ENCODE measurements around the gene PRAMEF5.
"Not testable (repeated sequence)": the region's sequence is repeated elsewhere in the genome, so short reads cannot be mapped to it uniquely, and the experiment has no call there.

Gene PRAMEF5

GRCh38 chr1:13253898-13254297, at the start of gene PRAMEF5:
Gene PRAMEF5 (plus strand): TSS chr1:13254198. CDS start chr1:13259269, 5,071 bp downstream.
- DNase-seq (ENCODE audit: low read depth, low spot score); H3K4me3 ChIP-seq (ENCODE audit: low read depth, low read length); CTCF ChIA-PET; POLR2A ChIA-PET: not testable (repeated sequence)

- DNase-seq (ENCODE audit: low read depth, low spot score); H3K4me3 ChIP-seq (ENCODE audit: low read depth, low read length); CTCF ChIA-PET; POLR2A ChIA-PET: not testable (repeated sequence)
These were observed 45.3 kb upstream of the PRAMEF5 start for GRCh38 chr1:13208712-13209111.

- H3K4me3 ChIP-seq (ENCODE audit: low read depth, low read length); CTCF ChIA-PET; DNase-seq (ENCODE audit: low read depth, low spot score); POLR2A ChIA-PET: not testable (repeated sequence)
These were observed 37.4 kb upstream of the PRAMEF5 start for GRCh38 chr1:13216619-13217018.

GRCh38 chr1:13219203-13219602, 34.8 kb upstream of the PRAMEF5 start:
- H3K4me3 ChIP-seq (ENCODE audit: low read depth, low read length); POLR2A ChIA-PET; CTCF ChIA-PET; DNase-seq (ENCODE audit: low read depth, low spot score): not testable (repeated sequence)

GRCh38 chr1:13222788-13223187, 31.2 kb upstream of the PRAMEF5 start:
- H3K4me3 ChIP-seq (ENCODE audit: low read depth, low read length); CTCF ChIA-PET; DNase-seq (ENCODE audit: low read depth, low spot score); POLR2A ChIA-PET: not testable (repeated sequence)

GRCh38 chr1:13224480-13225060, 29.4 kb upstream of the PRAMEF5 start:
- ChIA-PET CTCF (no interaction called here), POLR2A (no interaction called here)
- no peak for DNase-seq (ENCODE audit: low read depth, low spot score)
- TF ChIP-seq CTCF (IDR thresholded peaks at IDR 0.05; ENCODE audit: insufficient read depth, low read length, missing control alignments): no peak
- H3K4me3 ChIP-seq (ENCODE audit: low read depth, low read length): no peak overlapping the region

- DNase-seq (ENCODE audit: low read depth, low spot score); CTCF ChIA-PET; POLR2A ChIA-PET; H3K4me3 ChIP-seq (ENCODE audit: low read depth, low read length): not testable (repeated sequence)
These were observed 28.3 kb upstream of the PRAMEF5 start, which contains the start of gene PRAMEF18 for GRCh38 chr1:13225675-13226204. Gene PRAMEF18 (minus strand): TSS chr1:13226154. CDS start chr1:13226106, 48 bp downstream.

GRCh38 chr1:13227271-13228055, 26.5 kb upstream of the PRAMEF5 start:
- POLR2A ChIA-PET: interaction anchor here (0.6 kb wide), 1 partner anchor 145 kb away, joined by 3 read pairs; no protein-coding TSS in a partner anchor
- CTCF ChIA-PET; DNase-seq (ENCODE audit: low read depth, low spot score); H3K4me3 ChIP-seq (ENCODE audit: low read depth, low read length): not testable (repeated sequence)

- TF ChIP-seq CTCF (IDR thresholded peaks at IDR 0.05; ENCODE audit: insufficient read depth, low read length, missing control alignments): no peak
- ChIA-PET POLR2A (no interaction called here), CTCF (no interaction called here)
- DNase-seq (ENCODE audit: low read depth, low spot score): no peak
- H3K4me3 ChIP-seq (ENCODE audit: low read depth, low read length): no peak overlapping the region
These were observed 25.6 kb upstream of the PRAMEF5 start for GRCh38 chr1:13228343-13228781.

GRCh38 chr1:13230096-13230495, 23.9 kb upstream of the PRAMEF5 start:
- CTCF ChIA-PET; DNase-seq (ENCODE audit: low read depth, low spot score); H3K4me3 ChIP-seq (ENCODE audit: low read depth, low read length); POLR2A ChIA-PET: not testable (repeated sequence)

- CTCF ChIA-PET; H3K4me3 ChIP-seq (ENCODE audit: low read depth, low read length); POLR2A ChIA-PET; DNase-seq (ENCODE audit: low read depth, low spot score): not testable (repeated sequence)
These were observed 23.4 kb upstream of the PRAMEF5 start for GRCh38 chr1:13230601-13231000.

- POLR2A ChIA-PET; DNase-seq (ENCODE audit: low read depth, low spot score); H3K4me3 ChIP-seq (ENCODE audit: low read depth, low read length); CTCF ChIA-PET: not testable (repeated sequence)
These were observed 22.8 kb upstream of the PRAMEF5 start for GRCh38 chr1:13231061-13231750.

- POLR2A ChIA-PET, CTCF ChIA-PET: not testable (repeated sequence)
These were observed 21.9 kb upstream of the PRAMEF5 start for GRCh38 chr1:13232056-13232455.

GRCh38 chr1:13234057-13234456, 19.9 kb upstream of the PRAMEF5 start:
- CTCF ChIA-PET; DNase-seq (ENCODE audit: low read depth, low spot score); POLR2A ChIA-PET: not testable (repeated sequence)

More at GRCh38 chr1:13232056-13232455, 21.9 kb upstream of the PRAMEF5 start:
- H3K4me3 ChIP-seq (ENCODE audit: low read depth, low read length); DNase-seq (ENCODE audit: low read depth, low spot score): not testable (repeated sequence)

More at GRCh38 chr1:13234057-13234456, 19.9 kb upstream of the PRAMEF5 start:
- not testable (repeated sequence) for H3K4me3 ChIP-seq (ENCODE audit: low read depth, low read length)
